Suprapubic skin (tissue), 3 donors: Measurements from ENCODE around the gene ANO9.

Experiments used
- EP300 ChIP-seq: sonication (generic); formaldehyde crosslinking; IDR thresholded peaks from one replicate; pipeline ENCODE4 v1.6.1; 2017; ENCODE audit warnings: antibody characterized with exemption
- POLR2A ChIP-seq, 2 donors: fragments of 450-650 bp; IDR thresholded peaks; one replicate each; pipeline ENCODE4 v1.6.1; 2017; ENCODE audit warnings: antibody characterized with exemption in 2 of 2, mild to moderate bottlenecking in 2 of 2, moderate library complexity in 2 of 2
- TF ChIP-seq, protein P1 (sequence below), 2 donors: fragments of 200-600 bp in 1 of 2; fragments of 450-650 bp in 1 of 2; sonication (generic) in 1 of 2; IDR thresholded peaks; one replicate each; pipeline ENCODE4 v1.5.1; 2016 to 2019; ENCODE audit warnings: antibody characterized with exemption in 2 of 2, mild to moderate bottlenecking in 1 of 2, moderate library complexity in 1 of 2

DNA sequence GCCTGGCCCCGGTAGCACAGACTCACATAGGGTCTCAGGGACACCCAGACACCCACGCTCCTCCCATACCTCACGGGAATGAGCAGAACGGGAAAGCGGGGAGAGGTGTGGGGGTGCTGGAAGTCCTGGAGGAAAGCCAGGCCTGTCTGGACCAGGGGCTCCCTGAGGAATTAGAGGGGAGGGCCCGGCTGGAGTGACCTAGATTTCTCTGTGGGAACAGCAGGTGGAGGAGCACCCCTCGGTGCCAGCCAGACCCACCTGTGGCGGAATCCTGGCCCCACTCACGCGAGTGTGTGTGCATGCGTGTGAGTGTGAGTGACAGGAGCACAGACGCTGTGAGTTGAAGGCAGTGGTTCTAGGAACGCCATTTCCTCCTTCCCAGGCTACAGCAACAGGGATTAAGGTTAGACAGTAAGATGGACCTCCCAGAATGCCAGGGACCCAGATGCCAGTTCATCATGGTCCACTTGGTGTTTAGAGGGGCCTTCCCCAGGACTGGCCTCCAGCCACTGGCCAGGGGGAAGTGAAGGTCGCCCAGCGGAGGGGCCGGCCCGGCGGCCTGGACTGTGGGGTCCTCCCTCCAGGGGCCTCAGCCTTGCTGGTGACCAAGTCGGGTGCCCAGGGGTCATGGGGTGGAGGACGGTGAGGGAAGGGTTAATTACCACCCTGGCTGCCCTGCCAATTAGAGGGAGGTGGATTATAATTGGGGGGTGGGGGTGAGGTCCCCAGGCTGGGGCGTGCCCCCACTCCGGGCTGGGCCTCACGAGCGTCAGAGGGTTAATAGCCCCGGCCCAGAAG is 46.8 kb downstream of the ANO9 start:
- peak in 1 of 2 donors; percentile 16 for TF ChIP-seq POLR2A (IDR thresholded peaks at IDR 0.05)
- TF ChIP-seq EP300: no peak
- TF ChIP-seq, protein P1, sequence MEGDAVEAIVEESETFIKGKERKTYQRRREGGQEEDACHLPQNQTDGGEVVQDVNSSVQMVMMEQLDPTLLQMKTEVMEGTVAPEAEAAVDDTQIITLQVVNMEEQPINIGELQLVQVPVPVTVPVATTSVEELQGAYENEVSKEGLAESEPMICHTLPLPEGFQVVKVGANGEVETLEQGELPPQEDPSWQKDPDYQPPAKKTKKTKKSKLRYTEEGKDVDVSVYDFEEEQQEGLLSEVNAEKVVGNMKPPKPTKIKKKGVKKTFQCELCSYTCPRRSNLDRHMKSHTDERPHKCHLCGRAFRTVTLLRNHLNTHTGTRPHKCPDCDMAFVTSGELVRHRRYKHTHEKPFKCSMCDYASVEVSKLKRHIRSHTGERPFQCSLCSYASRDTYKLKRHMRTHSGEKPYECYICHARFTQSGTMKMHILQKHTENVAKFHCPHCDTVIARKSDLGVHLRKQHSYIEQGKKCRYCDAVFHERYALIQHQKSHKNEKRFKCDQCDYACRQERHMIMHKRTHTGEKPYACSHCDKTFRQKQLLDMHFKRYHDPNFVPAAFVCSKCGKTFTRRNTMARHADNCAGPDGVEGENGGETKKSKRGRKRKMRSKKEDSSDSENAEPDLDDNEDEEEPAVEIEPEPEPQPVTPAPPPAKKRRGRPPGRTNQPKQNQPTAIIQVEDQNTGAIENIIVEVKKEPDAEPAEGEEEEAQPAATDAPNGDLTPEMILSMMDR (IDR thresholded peaks at IDR 0.05): no peak
